ENCODE measurements around the gene RUNDC1.
"Not testable (repeated sequence)": the region's sequence is repeated elsewhere in the genome, so short reads cannot be mapped to it uniquely, and the experiment has no call there.

The RUNDC1 gene

GRCh38 chr17:42975265-42975664 is 5.1 kb upstream of the RUNDC1 start:
- no peak overlapping the region for H3K4me3 ChIP-seq (ENCODE audit: low read depth in 1 of 2, low read length in 2 of 2)
- peaks cover 7% of the 10 kb centered on the region for H3K4me1 ChIP-seq (ENCODE audit: insufficient read depth, low read length)
- H3K9me3 ChIP-seq (ENCODE audit: insufficient read depth, low read length, severe bottlenecking): peaks cover 10% of the 10 kb centered on the region
- ATAC-seq (ENCODE audit: insufficient read depth, low read depth) (no peak), DNase-seq (no peak)
- no peak for TF ChIP-seq EZH2 (IDR thresholded peaks at IDR 0.05; ENCODE audit: borderline replicate concordance, low read depth, low read length, severe bottlenecking)
- TF ChIP-seq CTCF (IDR thresholded peaks at IDR 0.05; ENCODE audit: borderline replicate concordance, extremely low read depth, low read length, poor library complexity, severe bottlenecking): no peak
- no peak overlapping the region for H2AFZ ChIP-seq (ENCODE audit: low read depth, low read length)
- no peak overlapping the region for H3K4me2 ChIP-seq (ENCODE audit: insufficient read depth, low read length)
- no peak overlapping the region for H3K9ac ChIP-seq (ENCODE audit: low read depth, low read length)
- no peaks in the 10 kb centered on the region for H4K20me1 ChIP-seq (ENCODE audit: insufficient read depth, low read length)
- H3K36me3 ChIP-seq (ENCODE audit: insufficient read depth, low read length): no peaks in the 10 kb centered on the region
- no peaks in the 10 kb centered on the region for H3K27me3 ChIP-seq (ENCODE audit: insufficient read depth, low read length, poor library complexity)
- no peak overlapping the region for H3K27ac ChIP-seq (ENCODE audit: low read length)
- 0 out of 2 replicates have a peak, but pooled peaks cover 2% of the 10 kb centered on the region for H3K79me2 ChIP-seq (ENCODE audit: insufficient read depth, low read length)

GRCh38 chr17:42975701-42976100 is 4.7 kb upstream of the RUNDC1 start:
- not testable (repeated sequence) for H3K36me3 ChIP-seq (ENCODE audit: insufficient read depth, low read length)

GRCh38 chr17:42979511-42980273 is 673 bp upstream of the RUNDC1 start, which contains the start of gene PTGES3L:
Gene PTGES3L, minus strand, starts transcription at chr17:42980080. Its CDS starts 27 bp downstream, at chr17:42980053.
- Histone ChIP-seq H3K9me3 (ENCODE audit: insufficient read depth, low read length, severe bottlenecking) (peaks cover 10% of the 10 kb centered on the region), H4K20me1 (ENCODE audit: insufficient read depth, low read length) (peaks cover 6% of the 10 kb centered on the region), H3K4me3 (ENCODE audit: low read depth in 1 of 2, low read length in 2 of 2) (peak within 1 kb of the TSS; percentile 59 to 81), H3K79me2 (ENCODE audit: insufficient read depth, low read length) (peaks cover 36% of the 10 kb centered on the region), H3K27me3 (ENCODE audit: insufficient read depth, low read length, poor library complexity) (no peaks in the 10 kb centered on the region), H2AFZ (ENCODE audit: low read depth, low read length) (peak within 1 kb of the TSS; percentile 89), H3K36me3 (ENCODE audit: insufficient read depth, low read length) (peaks cover 20% of the 10 kb centered on the region), H3K9ac (ENCODE audit: low read depth, low read length) (peak within 1 kb of the TSS; percentile 78), H3K4me1 (ENCODE audit: insufficient read depth, low read length) (peaks cover 24% of the 10 kb centered on the region), H3K27ac (ENCODE audit: low read length) (peak within 1 kb of the TSS; percentile 63), H3K4me2 (ENCODE audit: insufficient read depth, low read length) (peak within 1 kb of the TSS; percentile 99)
- TF ChIP-seq EZH2 (IDR thresholded peaks at IDR 0.05; ENCODE audit: borderline replicate concordance, low read depth, low read length, severe bottlenecking) (no peak), CTCF (IDR thresholded peaks at IDR 0.05; ENCODE audit: borderline replicate concordance, extremely low read depth, low read length, poor library complexity, severe bottlenecking) (no peak)
- ATAC-seq (ENCODE audit: insufficient read depth, low read depth) (peak; percentile 56), DNase-seq (peak; percentile 56)

More at GRCh38 chr17:42975701-42976100, 4.7 kb upstream of the RUNDC1 start:
- H2AFZ ChIP-seq (ENCODE audit: low read depth, low read length); DNase-seq; H3K4me3 ChIP-seq (ENCODE audit: low read depth in 1 of 2, low read length in 2 of 2); H4K20me1 ChIP-seq (ENCODE audit: insufficient read depth, low read length); H3K27me3 ChIP-seq (ENCODE audit: insufficient read depth, low read length, poor library complexity); H3K79me2 ChIP-seq (ENCODE audit: insufficient read depth, low read length); ATAC-seq (ENCODE audit: insufficient read depth, low read depth); H3K9ac ChIP-seq (ENCODE audit: low read depth, low read length); H3K4me1 ChIP-seq (ENCODE audit: insufficient read depth, low read length); H3K4me2 ChIP-seq (ENCODE audit: insufficient read depth, low read length); H3K27ac ChIP-seq (ENCODE audit: low read length): not testable (repeated sequence)
- peaks cover 10% of the 10 kb centered on the region for H3K9me3 ChIP-seq (ENCODE audit: insufficient read depth, low read length, severe bottlenecking)

- TF ChIP-seq EZH2 (IDR thresholded peaks at IDR 0.05; ENCODE audit: borderline replicate concordance, low read depth, low read length, severe bottlenecking) (no peak), CTCF (IDR thresholded peaks at IDR 0.05; ENCODE audit: borderline replicate concordance, extremely low read depth, low read length, poor library complexity, severe bottlenecking) (peak; percentile 54)
- ATAC-seq (ENCODE audit: insufficient read depth, low read depth) (peak; percentile 71), DNase-seq (peak; percentile 54)
- peaks cover 24% of the 10 kb centered on the region for H3K4me1 ChIP-seq (ENCODE audit: insufficient read depth, low read length)
- peaks cover 39% of the 10 kb centered on the region for H3K79me2 ChIP-seq (ENCODE audit: insufficient read depth, low read length)
- H4K20me1 ChIP-seq (ENCODE audit: insufficient read depth, low read length): peaks cover 6% of the 10 kb centered on the region
- peak overlapping the region; percentile 59 to 81 for H3K4me3 ChIP-seq (ENCODE audit: low read depth in 1 of 2, low read length in 2 of 2)
- peak overlapping the region; percentile 99 for H3K4me2 ChIP-seq (ENCODE audit: insufficient read depth, low read length)
- H3K36me3 ChIP-seq (ENCODE audit: insufficient read depth, low read length): peaks cover 32% of the 10 kb centered on the region
- peaks cover 10% of the 10 kb centered on the region for H3K9me3 ChIP-seq (ENCODE audit: insufficient read depth, low read length, severe bottlenecking)
- H2AFZ ChIP-seq (ENCODE audit: low read depth, low read length): peak overlapping the region; percentile 89
- no peaks in the 10 kb centered on the region for H3K27me3 ChIP-seq (ENCODE audit: insufficient read depth, low read length, poor library complexity)
- H3K27ac ChIP-seq (ENCODE audit: low read length): peak overlapping the region; percentile 63
- H3K9ac ChIP-seq (ENCODE audit: low read depth, low read length): peak overlapping the region; percentile 78
These were observed 517 bp downstream of the RUNDC1 start for GRCh38 chr17:42980766-42981397.
